SH-SY5Y (cell line): ENCODE results near the gene ADGRL3.

ENCODE experiments used
- GATA2 ChIP-seq: IDR thresholded peaks from 2 replicates; pipeline ENCODE4 v1.6.1; 2011; ENCODE audit warnings: mild to moderate bottlenecking, low read depth, low read length
- GATA3 ChIP-seq: IDR thresholded peaks from 2 replicates; pipeline ENCODE4 v1.6.1; 2011; ENCODE audit warnings: low read depth, mild to moderate bottlenecking, low read length, moderate library complexity

ADGRL3 gene

DNA sequence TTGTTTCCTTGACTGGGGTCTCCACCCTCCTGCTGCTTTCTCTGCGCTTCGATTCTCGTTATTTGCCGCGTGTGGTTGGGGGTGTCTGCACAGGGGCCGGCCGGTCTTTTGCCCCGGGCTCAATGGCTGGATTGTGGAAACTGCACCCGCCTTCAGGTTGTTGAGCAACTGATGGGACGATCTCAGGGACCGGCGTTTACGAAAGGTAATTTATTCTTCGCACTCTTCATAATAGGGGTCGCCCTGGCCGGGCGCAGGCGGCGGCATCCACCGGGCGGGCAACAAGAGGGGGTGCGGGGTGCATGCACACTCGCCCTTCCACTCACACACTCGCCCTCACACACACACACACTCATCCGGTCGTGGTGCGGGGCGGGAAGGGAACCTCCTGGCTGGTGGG lies 1.4 kb downstream of the ADGRL3 start:
- TF ChIP-seq GATA2 (no peak), GATA3 (no peak)

DNA sequence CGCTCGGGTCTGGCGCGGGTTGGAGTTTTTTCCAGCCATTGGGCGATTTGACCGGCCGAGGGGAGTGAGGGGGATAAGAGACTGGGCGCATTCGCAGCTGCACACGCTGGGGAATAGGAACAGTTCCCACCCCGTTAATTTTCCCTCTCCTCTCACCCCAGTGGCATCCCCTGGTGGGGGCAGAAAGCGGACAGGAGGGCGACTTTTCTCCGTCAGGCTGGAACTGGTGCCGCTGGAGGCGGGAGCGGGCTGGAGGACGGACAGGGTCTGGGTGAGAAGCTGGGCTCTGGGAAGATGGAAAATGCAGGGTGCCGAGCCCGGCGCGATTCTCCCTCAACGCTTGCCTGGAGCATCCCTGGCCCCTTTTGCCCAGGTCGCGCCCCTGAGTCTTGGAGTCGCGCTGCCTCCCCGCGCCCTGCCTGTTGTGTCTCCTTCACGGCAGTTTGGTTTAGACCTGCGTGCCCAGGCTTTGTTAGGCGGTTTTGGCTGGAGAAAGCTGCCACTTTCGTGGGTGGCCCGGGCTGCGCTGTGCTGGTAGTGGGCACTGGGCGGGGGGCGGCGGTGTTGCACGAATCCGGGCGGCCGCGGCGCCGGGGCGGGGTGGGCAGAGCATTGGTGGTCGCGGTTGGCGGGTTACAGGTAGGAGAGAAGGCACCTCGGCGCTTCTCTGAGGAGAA lies 2.0 kb downstream of the ADGRL3 start:
- TF ChIP-seq GATA2 (no peak), GATA3 (no peak)

DNA sequence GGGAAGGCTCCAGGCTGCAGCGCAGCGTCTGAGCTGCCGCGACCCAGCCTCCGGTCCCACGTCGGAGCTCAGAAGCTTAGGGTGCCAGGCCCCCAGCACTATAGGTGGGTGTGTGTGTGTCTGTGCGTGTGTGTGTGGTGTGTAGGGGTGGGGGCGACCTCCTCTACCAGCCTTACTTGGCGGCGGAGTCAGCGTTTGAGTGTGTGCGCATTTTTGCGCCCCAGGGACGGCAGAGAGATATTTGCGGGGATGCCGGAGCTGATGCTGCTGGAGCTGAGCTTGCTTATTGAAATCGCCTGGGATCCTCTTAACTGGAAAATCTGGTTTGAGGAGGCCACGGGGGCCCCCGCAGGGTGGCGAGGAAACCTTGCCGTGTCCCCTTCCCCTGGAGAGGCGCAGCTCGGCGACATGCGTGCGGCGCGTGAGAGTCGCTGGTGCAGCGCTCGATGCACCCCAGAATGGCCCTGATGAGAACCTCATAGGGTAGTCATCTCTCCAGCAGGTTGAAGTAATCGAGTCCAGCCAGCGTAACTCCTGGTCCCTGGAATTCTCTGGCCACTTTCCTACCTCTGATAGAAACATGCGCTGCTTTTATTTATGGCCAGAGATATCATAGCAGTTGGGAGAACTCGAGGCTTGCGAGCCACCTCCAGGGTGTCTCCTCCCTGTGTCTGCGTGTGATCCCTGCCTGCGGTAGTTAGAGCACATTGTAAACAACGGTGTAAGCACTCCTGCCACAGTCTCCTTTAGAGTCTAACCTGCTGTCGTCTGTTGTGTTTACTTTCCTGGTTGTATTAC lies 2.7 kb downstream of the ADGRL3 start:
- TF ChIP-seq GATA3: no peak
- no peak for TF ChIP-seq GATA2

DNA sequence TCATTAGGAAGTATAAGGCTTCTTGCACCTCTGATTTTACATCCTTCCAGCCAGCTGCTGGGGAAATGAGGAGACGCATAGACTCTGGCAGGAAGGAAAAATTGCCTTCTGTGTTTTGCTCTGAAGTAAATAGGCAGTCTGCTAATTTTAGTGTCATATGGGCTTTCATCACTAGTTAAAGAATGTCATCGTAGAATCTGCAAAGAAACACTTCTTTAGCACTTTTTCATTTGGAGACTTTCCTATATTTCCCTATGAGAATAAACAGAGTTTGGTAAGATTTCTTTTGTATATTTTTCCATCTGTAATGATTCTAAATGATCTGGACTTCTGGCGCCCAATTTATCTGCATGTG lies 3.3 kb downstream of the ADGRL3 start:
- TF ChIP-seq GATA2 (no peak), GATA3 (no peak)

DNA sequence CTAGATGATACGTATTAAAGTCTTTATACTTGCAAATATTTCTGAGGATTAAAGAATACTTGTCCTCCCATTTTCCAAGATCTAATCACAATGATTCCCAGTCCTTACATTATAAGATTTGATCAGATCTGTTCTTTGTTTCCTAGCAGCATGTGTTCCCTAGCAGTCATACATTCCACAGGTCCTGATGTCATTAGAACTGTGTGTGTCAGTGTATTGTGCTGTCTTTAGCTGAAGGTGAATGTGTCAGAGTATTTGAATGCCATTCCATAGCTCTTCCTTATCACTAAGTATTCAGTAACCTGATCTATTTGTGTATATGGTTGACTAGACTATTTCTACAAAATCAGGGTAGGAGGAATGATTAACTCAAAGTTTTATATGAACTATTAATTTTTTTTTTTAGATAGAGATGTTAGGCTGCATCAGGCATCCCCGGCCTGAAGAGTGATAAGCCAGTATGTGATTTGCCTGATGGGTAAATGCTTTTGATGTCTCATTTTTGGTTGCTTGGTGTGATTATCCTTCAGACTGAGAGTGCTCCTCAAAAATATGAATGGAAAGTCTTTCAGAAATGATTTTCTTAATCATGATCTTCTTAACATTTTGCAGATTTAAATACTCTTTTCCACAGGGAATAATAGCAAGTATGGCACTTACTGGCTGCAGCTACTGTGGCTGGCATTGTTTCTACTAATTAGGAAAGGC lies 4.4 kb downstream of the ADGRL3 start:
- no peak for TF ChIP-seq GATA3
- no peak for TF ChIP-seq GATA2

DNA sequence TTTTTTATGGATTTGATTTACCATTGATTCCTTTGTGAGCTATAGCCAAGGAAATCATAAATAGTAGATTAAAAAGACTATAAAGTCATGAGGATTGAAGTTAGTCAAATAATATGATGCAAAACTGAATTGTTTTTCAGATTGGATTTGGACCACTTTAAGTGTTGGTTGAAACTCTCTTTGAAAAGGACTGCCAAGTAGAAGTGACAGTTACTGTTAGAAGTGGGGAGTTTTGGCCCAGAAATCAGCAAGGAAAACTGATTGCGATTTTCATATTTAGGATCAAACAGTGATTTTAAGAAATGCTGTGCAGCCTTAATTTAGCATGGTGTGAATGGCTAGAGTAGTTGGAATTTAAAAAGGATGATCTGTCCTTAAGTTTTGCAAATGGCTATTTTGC lies 4.9 kb downstream of the ADGRL3 start:
- TF ChIP-seq GATA3 (no peak), GATA2 (no peak)

DNA sequence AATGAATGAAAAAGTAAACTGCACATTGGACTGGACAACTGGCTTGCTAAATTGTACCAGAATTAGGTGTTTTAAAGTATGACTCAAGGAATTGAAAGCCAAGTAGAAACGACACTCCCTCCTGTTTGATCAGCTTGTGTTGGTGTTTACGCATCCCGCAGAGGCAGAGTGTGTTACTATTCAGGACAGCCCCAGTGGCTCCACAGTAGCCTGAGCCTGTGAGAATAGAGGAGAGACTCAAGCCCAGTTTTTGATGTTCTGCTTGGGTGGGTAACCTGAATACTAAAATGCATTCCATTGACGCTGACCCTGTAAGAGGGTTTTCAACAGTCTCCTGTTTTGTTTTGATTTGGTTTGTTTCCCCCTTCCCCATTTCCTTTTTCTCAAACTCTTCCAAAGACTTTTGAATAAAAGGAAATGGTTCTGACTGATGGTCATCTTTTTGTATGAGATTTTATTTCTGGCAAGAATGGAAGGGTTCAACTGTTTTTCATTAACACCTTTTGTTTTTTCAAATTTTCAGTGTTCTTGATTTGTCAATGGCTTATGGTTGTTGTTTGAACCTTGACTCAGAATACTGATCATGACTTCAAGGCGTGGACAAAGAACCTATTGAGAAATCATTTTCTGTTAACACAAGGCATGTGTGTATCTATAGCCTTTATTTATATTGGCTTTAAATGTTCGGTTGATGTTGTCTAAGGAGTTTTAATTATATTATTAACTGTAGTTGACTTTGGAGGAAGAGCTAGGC lies 10.2 kb downstream of the ADGRL3 start:
- TF ChIP-seq GATA2 (no peak), GATA3 (no peak)

DNA sequence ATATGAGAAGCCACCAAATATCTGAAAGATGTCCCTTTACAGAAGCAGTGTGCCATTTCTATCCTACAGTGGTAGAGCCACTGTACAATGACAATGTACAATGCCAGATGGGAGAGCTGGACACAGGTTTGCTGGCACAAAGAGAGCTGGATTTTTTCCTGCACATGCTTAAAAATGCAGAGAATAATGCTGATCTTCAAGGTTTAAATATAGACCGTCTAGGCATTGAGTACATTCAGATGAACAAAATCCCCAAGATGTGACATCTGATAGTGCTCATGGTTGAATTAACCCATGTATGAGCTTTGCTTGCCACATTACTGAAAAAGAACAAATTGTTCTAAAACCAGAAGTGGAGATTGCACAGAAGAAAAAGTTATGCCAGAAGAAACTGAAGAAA lies 11.7 kb downstream of the ADGRL3 start:
- TF ChIP-seq GATA3: no peak
- no peak for TF ChIP-seq GATA2

DNA sequence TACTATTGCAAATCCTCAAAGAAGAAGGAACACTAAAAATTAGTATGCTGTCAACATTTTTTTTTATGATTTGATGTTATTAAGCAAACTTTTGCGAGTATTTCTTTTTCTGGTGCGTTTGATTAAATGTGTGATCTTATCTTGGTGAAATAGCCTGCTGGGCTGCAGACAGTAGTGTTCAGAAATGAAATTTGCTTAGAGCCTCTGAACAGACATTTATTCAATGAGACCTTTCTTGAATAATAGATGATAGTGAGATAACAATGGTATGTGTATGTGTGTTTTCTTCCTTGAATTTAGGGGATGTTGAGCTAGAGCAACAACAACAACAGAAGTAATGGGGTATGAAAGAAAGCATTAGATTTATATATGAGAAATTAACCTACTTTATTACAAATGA lies 12.7 kb downstream of the ADGRL3 start:
- peak; percentile 5; the same call in 1 of the 2 replicates for TF ChIP-seq GATA2
- peak; percentile 64 for TF ChIP-seq GATA3

DNA sequence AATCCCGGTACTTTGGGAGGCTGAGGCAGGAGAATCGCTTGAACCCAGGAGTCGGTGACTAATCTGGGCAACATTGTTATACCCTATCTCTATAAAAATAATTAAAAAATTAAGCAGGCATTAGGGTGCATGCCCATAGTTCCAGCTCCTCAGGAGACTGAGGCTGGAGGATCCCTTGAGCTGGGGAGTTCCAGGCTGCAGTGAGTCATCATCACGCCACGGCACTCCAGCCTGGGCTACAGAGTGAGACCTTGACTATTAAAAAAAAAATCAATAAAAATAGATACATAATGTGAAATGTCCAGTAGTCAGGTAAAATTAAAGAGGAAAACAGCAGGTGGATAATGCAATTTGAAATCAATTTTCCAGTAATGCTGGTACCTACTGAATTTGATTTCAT lies 14.6 kb downstream of the ADGRL3 start:
- TF ChIP-seq GATA2: no peak
- TF ChIP-seq GATA3: no peak

DNA sequence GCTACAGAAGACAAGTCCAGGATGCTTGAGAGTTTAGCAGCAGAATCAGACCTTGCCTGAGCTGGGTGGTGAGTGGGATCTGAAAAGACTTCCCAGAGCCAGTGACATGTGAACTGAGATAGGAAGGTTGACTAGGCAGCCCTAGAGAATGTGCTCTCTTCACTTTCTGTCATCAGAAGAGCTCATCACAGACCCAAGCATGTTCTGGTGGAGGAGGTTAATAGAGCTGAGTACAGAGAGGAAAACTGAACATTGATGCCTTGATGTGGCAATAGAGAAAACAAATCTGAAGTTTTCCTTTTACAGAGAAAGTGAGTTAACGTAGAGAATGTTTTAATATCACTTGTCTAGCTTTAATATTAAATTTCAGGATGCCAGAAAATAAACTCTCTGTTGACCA lies 17.1 kb downstream of the ADGRL3 start:
- TF ChIP-seq GATA3: no peak
- no peak for TF ChIP-seq GATA2

DNA sequence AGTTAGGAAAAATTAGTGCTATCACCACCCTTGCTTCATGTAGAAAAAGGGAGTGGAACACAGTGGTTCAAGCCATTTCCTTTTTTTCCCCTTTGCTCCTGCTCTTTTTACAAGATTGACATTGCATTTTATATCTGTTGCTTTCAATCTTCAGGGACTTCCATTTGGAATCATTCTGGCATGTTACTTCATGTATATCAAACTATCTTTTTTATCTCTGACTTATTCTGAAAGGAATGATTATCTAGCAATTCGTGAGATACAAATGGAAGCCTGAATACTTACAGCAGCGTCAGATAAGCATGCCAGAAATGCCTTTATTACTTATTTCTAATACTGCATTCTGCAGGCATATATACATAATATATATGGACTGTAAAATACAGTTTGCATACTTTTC lies 20.4 kb downstream of the ADGRL3 start:
- TF ChIP-seq GATA3 (peak; percentile 25; the same call in 1 of the 2 replicates), GATA2 (no peak)

DNA sequence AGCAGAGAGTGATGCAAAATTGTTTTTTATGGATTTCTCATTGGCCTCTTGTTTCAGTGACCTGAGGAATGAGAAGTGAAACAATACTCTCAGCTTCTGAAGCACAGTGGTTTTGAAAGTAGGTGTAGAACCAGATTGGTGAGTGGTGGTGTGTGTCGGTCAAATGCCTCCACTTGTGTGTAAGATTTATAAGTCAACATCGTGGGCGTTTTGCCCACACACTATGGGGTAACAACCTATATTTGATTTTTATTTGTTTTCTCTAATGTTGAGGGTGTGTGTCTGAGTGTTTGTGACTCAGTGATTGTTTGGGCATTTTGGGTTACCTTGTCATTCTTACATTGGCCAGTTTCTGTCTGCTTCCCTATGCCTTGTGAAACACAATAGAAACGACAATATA lies 23.3 kb downstream of the ADGRL3 start:
- TF ChIP-seq GATA2 (no peak), GATA3 (no peak)

DNA sequence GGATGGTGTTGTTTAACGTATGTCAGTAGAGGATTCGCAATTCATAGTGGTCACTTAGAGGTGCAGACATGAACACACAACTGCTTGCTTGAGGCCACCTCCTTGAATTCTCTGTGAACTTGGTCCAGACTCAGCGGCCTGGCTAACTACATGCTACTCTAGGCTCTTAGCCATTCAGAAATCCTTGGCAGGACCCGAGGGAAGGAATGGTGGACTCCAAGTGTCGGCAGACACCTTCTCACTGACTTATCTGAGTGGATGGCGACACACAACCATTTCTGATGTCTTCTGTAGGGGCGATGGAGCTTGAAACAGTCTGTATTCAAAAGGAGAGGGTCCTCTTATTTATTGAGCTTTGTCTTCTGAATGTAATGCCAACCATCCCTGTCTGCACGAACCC lies 24.4 kb downstream of the ADGRL3 start:
- TF ChIP-seq GATA2 (no peak), GATA3 (no peak)
